Mucosa of descending colon (tissue), 3 donors: ENCODE results near the gene SLC37A1. TPM values are rescaled to one million over a fixed set of nuclear protein-coding genes. Genes with fewer than 3 reads are reported as not detected.

Source experiments
- ATAC-seq: fragments of 200-7000 bp; cut with Tn5 transposase; one replicate; pipeline ENCODE4 v1.9.1; 2020; ENCODE audit warnings: mild to moderate bottlenecking, moderate library complexity
- DNase-seq, 3 donors: peaks; one replicate each; pipeline ENCODE4 v3.0.0-alpha.2; 2020
- H3K36me3 ChIP-seq: fragments of 200-600 bp; one replicate; pipeline ENCODE4 v1.8.0; 2021; ENCODE audit warnings: low read depth, mild to moderate bottlenecking
- H3K4me1 ChIP-seq: fragments of 200-600 bp; one replicate; pipeline ENCODE4 v1.8.0; 2021; ENCODE audit warnings: low read depth, mild to moderate bottlenecking
- H3K4me3 ChIP-seq: fragments of 200-600 bp; one replicate; pipeline ENCODE4 v1.8.0; 2021; ENCODE audit warnings: mild to moderate bottlenecking
- H3K9me3 ChIP-seq: fragments of 200-600 bp; one replicate; pipeline ENCODE4 v1.8.0; 2021; ENCODE audit warnings: mild to moderate bottlenecking
- intact Hi-C, 2 donors: fragments of 100-400 bp; cut with DNase I in 1 of 2; cut with micrococcal nuclease in 1 of 2; formaldehyde crosslinking; loops; one replicate each; pipeline versions ENCODE4 v1.11.0 to v1.11.1; 2022; cut with DNase I, micrococcal nuclease
- total RNA-seq, 3 donors: library from RNA; stranded (reverse); fragmentation: NEBNext Ultra II Directional in 2 of 3; extraction: Animal tissue kit (Norgen Biotek cat#: 25700) in 2 of 3; gene quantifications; one replicate each; pipeline versions ENCODE4 v1.2.1 to v1.2.4, GENCODE V29; 2021 to 2023
- TF ChIP-seq, protein P1 (sequence below): fragments of 200-600 bp; IDR thresholded peaks from one replicate; pipeline ENCODE4 v1.8.0; 2022; ENCODE audit warnings: antibody characterized with exemption, mild to moderate bottlenecking
- donor health status: DM: no; HTN: no; CAD: no; lungs with moderate emphysema.
- donor health status: DM: no; HTN: no; CAD: no.
- donor health status: DM: no; HTN: yes; CAD: no.

Gene SLC37A1
- total RNA-seq, 3 donors from 2014 or later, result 52.3 to 179 (median 92.3) TPM

- ATAC-seq (peak; percentile 14), DNase-seq (peak in 1 of 3 donors; percentile 19)
- Histone ChIP-seq H3K4me1 (no peaks in the 10 kb centered on the region), H3K9me3 (peaks cover 4% of the 10 kb centered on the region), H3K36me3 (no peaks in the 10 kb centered on the region), H3K4me3 (no peak overlapping the region)
- intact Hi-C loops, result no loop called here
- TF ChIP-seq, protein P1, sequence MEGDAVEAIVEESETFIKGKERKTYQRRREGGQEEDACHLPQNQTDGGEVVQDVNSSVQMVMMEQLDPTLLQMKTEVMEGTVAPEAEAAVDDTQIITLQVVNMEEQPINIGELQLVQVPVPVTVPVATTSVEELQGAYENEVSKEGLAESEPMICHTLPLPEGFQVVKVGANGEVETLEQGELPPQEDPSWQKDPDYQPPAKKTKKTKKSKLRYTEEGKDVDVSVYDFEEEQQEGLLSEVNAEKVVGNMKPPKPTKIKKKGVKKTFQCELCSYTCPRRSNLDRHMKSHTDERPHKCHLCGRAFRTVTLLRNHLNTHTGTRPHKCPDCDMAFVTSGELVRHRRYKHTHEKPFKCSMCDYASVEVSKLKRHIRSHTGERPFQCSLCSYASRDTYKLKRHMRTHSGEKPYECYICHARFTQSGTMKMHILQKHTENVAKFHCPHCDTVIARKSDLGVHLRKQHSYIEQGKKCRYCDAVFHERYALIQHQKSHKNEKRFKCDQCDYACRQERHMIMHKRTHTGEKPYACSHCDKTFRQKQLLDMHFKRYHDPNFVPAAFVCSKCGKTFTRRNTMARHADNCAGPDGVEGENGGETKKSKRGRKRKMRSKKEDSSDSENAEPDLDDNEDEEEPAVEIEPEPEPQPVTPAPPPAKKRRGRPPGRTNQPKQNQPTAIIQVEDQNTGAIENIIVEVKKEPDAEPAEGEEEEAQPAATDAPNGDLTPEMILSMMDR, result no peak
Observed at GRCh38 chr21:42579456-42580075, 65.9 kb downstream of the SLC37A1 start.

DNA sequence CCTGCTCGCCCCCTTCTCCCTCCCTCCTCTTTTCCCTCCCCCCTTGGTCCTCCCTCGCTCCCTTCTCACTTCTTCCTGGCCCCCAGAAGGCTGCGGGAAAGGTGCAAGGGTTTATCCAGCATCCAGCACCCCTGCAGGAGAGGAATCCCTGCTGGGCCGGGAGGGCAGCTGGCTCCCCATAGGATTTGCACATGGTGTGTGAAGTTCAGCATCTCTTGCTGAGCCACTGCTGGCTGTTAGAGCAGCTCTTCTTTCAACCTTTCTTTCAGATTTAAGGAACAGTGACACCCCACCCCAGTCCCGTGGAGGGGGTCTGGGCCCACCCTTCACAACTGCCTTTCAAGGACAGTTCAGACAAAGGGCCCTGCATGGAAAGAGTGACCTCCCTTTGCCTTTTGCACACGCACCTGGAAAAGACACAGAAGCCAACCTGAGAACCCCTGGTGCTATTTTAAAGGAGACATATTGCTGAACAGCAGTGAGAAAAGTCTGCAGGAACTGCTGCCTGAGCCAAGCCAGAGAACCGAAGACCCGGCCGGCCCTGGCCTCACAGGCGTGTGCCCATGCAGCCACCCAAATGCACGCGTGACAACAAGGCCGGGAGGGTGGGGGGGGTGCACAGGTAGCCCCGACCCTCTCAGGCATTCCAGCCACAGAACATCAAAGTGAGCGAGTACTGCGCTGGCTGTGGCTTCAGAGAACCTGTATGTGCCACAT lies 66.6 kb downstream of the SLC37A1 start:
- intact Hi-C loops, result no loop called here
- H3K9me3 ChIP-seq, result peaks cover 4% of the 10 kb centered on the region
- no peak overlapping the region for H3K4me3 ChIP-seq
- DNase-seq (no peak), ATAC-seq (no peak)
- H3K4me1 ChIP-seq, result no peaks in the 10 kb centered on the region
- TF ChIP-seq, protein P1, result no peak
- H3K36me3 ChIP-seq, result no peaks in the 10 kb centered on the region

GRCh38 chr21:42580793-42581321 lies 67.2 kb downstream of the SLC37A1 start:
- DNase-seq, result no peak
- TF ChIP-seq, protein P1, result no peak
- H3K4me1 ChIP-seq, result no peaks in the 10 kb centered on the region
- no peak overlapping the region for H3K4me3 ChIP-seq
- no peaks in the 10 kb centered on the region for H3K36me3 ChIP-seq
- ATAC-seq, result no peak
- intact Hi-C loops, result no loop called here
- H3K9me3 ChIP-seq, result peaks cover 4% of the 10 kb centered on the region

DNA sequence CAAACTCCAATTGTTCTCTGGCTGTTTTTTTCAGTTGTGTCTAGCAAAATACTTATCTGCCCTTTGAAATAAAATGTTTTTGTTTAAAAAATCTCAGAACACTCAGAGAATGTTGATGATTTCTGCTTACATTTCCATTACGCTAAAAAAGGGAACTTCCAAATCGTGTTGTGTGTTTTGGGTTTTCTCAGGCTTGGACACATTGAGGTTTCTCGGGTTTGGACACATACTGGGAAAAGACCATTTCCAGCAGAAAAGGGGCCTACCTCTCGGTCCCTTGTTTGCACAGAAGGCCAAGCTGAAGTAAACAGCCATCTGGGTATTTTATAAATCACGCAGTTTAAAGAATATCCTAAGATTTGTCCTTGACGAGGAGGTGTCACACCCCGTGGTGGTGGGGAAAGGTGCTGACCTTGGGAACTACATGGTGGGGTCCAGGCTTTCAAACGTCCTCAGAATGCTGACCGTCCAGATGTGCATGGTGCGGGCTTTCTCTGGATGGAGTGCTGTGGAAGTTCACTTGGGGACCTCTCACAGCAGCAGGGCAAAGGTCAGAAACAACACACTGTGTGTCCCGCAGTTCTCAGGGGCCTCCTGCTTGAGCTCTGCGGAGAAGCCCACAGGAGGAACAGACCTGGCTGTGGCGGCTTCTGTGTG lies 67.8 kb downstream of the SLC37A1 start:
- no peak for DNase-seq
- TF ChIP-seq, protein P1, result no peak

DNA sequence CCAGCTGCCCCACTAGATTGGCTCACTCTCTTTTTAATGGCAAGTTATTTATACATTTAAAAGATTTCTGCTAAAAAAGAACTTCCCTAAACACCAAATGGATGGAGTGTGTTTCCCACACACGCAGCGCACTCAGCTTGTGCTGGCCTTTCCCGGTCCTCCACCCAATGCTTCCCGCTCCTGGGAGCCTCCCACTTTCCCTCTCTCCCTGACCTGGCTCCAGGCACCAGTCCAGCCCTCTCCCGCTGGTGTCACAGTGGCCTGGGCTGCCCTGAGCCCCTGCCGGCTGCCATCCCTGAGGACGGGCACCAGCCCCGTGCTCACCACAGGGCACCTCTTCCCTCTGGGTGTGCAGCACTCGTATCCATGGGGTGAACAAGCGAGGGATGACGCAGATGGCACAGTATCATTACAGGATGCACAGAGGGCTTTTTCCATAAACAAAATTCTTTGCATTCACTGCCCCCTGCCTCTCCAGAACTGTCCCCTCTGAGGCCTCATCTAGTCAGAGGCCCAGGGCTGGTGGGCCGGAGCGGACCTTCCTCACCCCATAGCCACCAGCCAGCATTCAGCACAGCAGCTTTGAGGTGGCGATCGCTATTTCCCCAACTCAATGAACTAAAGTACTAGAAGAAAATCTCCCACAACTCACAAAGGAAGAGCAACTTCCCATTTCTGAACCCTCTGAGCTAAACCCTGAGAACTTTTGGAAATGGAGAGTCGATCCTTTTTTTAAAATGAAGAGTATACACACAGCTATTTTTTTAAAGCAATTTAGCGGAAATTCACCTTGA lies 68.5 kb downstream of the SLC37A1 start:
- Histone ChIP-seq H3K9me3 (no peaks in the 10 kb centered on the region), H3K36me3 (no peaks in the 10 kb centered on the region), H3K4me3 (no peak overlapping the region), H3K4me1 (no peaks in the 10 kb centered on the region)
- DNase-seq (no peak), ATAC-seq (peak; percentile 8)
- TF ChIP-seq, protein P1, result no peak
- intact Hi-C loops, result no loop called here

More for the DNA sequence above, 67.8 kb downstream of the SLC37A1 start:
- H3K4me3 ChIP-seq, result no peak overlapping the region
- intact Hi-C loops, result no loop called here
- H3K9me3 ChIP-seq, result peaks cover 4% of the 10 kb centered on the region
- no peaks in the 10 kb centered on the region for H3K36me3 ChIP-seq
- ATAC-seq, result no peak
- H3K4me1 ChIP-seq, result no peaks in the 10 kb centered on the region
